ENCODE data around the gene JMJD4.
A peak's percentile ranks its signal among the peaks of the same experiment; 100 is the strongest.

The JMJD4 gene, protein sequence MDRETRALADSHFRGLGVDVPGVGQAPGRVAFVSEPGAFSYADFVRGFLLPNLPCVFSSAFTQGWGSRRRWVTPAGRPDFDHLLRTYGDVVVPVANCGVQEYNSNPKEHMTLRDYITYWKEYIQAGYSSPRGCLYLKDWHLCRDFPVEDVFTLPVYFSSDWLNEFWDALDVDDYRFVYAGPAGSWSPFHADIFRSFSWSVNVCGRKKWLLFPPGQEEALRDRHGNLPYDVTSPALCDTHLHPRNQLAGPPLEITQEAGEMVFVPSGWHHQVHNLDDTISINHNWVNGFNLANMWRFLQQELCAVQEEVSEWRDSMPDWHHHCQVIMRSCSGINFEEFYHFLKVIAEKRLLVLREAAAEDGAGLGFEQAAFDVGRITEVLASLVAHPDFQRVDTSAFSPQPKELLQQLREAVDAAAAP

DNA sequence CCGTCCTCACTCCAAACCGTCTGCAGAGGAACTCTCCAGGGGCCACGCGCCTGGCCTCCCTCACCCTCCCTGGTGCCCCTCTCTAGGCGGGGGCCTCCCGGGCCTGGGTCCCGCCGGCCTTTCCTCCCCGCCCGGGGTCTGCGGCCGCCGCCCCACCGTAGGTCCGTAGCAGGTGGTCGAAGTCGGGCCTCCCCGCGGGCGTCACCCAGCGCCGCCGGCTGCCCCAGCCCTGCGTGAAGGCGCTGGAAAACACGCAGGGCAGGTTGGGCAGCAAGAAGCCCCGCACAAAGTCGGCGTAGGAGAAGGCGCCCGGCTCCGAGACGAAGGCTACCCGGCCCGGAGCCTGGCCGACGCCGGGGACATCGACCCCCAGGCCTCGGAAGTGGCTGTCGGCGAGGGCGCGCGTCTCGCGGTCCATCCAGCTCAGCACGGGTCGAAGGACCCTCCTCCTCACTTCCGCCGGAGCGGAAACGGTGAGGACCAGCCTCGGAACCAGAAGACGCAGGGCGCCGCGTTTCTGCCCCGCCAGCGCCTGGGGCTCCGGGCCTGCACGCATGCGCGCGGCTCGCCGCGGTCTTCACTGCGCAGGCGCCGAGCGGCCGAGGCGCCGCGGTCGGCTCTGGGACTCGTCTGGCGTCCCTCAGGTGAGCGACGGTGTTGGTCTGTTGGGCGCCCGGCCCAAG is at the start of gene JMJD4, which contains the start of gene SNAP47:
Gene JMJD4 (minus strand): TSS at position 447 of the 683 bp plus-strand sequence. CDS start 29 bp downstream, at position 418.
Gene SNAP47 (plus strand): TSS at position 580 of the 683 bp plus-strand sequence. CDS start 12,302 bp downstream, outside the sequence.
- H3K4me3 ChIP-seq (ENCODE audit: low read depth in 1 of 5, low read length in 5 of 5), result peak within 1 kb of the TSS; percentile 74 to 93 (median 87)
- peaks cover 0 to 36% (median 26%) of the 10 kb centered on the region in 5 donors for H3K4me1 ChIP-seq (ENCODE audit: control insufficient read depth in 5 of 5, insufficient read depth in 5 of 5, low read length in 5 of 5)
- peaks cover 0 to 35% (median 23%) of the 10 kb centered on the region in 5 donors for H3K36me3 ChIP-seq (ENCODE audit: control insufficient read depth in 5 of 5, insufficient read depth in 5 of 5, low read length in 5 of 5)
- H3K27me3 ChIP-seq (ENCODE audit: control insufficient read depth in 5 of 5, insufficient read depth in 4 of 5, low read length in 5 of 5), result no peaks in the 10 kb centered on the region
- no peaks in the 10 kb centered on the region for H3K9me3 ChIP-seq (ENCODE audit: control insufficient read depth in 5 of 5, low read length in 5 of 5)
- H3K27ac ChIP-seq (ENCODE audit: low read depth, low read length), result peak within 1 kb of the TSS; percentile 72
- H3K9ac ChIP-seq (ENCODE audit: low read length in 5 of 5), result peak within 1 kb of the TSS; percentile 73 to 88 (median 82)

DNA sequence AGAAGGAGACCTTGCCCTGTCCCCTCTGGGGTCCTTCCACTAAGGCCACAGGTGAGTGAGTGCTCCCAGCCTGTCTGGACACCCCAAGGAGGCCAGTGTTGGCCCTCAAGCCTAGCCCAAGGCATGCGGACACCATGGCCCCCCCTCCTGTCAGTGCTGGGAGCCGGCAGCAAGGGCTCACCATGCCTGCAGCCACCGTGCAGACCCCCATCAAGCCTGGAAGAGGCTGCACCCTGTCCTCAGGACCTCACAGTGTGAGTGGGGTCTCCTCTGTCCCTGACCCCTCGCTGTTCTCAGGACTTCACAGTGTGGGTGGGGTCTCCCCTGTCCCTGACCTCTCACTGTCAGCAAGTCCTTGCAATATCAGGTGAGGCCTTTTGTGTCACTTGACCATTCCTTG is 47.1 kb upstream of the JMJD4 start:
- Histone ChIP-seq H3K27ac (ENCODE audit: low read depth, low read length) (no peak overlapping the region), H3K36me3 (ENCODE audit: control insufficient read depth in 5 of 5, insufficient read depth in 5 of 5, low read length in 5 of 5) (peaks cover 0 to 36% (median 22%) of the 10 kb centered on the region in 5 donors), H3K9me3 (ENCODE audit: control insufficient read depth in 5 of 5, low read length in 5 of 5) (no peaks in the 10 kb centered on the region), H3K9ac (ENCODE audit: low read length in 5 of 5) (no peak overlapping the region), H3K4me3 (ENCODE audit: low read depth in 1 of 5, low read length in 5 of 5) (no peak overlapping the region), H3K27me3 (ENCODE audit: control insufficient read depth in 5 of 5, insufficient read depth in 4 of 5, low read length in 5 of 5) (peaks cover 0 to 11% (median 0%) of the 10 kb centered on the region in 5 donors), H3K4me1 (ENCODE audit: control insufficient read depth in 5 of 5, insufficient read depth in 5 of 5, low read length in 5 of 5) (peaks cover 1 to 17% (median 12%) of the 10 kb centered on the region in 5 donors)

DNA sequence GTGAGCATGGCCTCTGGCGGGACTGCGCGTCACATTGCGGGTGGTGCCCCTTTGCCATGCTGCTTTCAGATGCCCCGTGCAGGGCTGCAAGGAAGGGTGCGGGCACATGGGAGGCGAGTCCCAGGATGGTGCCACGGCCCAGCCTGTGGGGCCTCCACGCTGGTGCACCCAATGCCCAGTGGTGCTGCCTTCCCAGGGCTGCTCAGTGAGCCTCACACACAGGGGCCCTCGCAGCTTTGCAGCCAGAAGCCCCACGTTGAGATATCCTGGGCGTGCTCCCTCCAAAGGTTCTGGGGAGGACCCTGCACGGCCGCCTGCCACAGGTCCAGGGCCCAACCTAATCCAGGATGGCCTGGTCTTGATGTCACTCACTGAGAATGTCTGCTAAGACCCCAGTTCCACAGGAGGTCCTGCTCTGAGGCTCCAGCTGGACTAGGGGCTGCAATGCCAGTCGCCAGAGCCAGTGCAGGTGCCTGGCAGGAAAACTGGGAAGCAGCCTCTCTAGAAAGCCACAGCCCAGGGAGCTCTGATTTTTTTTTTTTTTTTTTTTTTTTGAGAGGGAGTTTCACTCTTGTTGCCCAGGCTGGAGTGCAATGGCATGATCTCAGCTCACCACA is 46.3 kb upstream of the JMJD4 start:
- H3K9ac ChIP-seq (ENCODE audit: low read length in 5 of 5), result no peak overlapping the region
- no peak overlapping the region for H3K27ac ChIP-seq (ENCODE audit: low read depth, low read length)
- peaks cover 0 to 9% (median 4%) of the 10 kb centered on the region in 5 donors for H3K4me1 ChIP-seq (ENCODE audit: control insufficient read depth in 5 of 5, insufficient read depth in 5 of 5, low read length in 5 of 5)
- H3K36me3 ChIP-seq (ENCODE audit: control insufficient read depth in 5 of 5, insufficient read depth in 5 of 5, low read length in 5 of 5), result peaks cover 0 to 41% (median 25%) of the 10 kb centered on the region in 5 donors
- H3K4me3 ChIP-seq (ENCODE audit: low read depth in 1 of 5, low read length in 5 of 5), result no peak overlapping the region
- no peaks in the 10 kb centered on the region for H3K9me3 ChIP-seq (ENCODE audit: control insufficient read depth in 5 of 5, low read length in 5 of 5)
- peaks cover 0 to 9% (median 0%) of the 10 kb centered on the region in 5 donors for H3K27me3 ChIP-seq (ENCODE audit: control insufficient read depth in 5 of 5, insufficient read depth in 4 of 5, low read length in 5 of 5)

DNA sequence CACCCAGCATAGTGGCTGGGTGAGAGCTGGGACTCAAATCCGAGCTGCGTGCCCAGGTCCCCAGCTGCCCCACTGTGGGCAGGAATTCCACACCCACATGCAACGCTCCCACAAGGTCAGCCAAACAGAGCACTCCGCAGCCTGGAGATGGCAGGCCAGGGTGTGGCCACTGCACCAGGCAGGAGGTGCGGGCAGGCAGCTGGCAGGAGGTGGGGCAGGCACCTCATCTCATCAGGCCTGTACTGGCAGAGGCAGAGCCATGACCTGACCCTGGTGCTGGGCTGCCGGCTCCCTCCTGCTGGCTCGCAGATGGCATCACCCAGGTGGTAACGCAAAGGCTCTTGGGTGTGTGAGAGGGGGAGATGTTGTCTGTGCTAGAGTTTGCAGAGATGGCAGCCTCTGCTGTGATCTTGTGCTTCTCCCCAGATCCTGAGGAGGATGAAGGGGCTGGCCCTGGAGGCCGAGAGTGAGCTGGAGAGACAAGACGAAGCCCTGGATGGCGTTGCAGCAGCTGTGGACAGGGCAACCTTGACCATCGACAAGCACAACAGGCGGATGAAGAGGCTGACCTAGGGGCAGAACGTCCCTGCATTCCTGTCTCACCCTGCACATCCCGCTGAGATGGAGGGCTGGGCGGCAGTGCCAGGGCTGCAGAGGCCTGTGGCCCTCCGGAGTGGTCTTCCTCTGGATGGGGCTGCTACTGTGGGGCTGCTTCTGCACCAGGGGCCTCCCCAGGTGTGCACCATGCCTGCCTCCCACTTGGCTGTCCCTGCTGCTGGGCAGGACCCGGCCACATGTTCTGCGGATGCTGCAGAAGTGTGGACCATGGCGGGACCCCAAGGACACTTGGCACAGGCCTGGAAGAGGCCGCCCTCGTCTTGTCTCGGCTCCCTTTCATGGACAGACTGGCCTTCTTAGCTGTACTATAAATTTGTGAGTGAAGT is 45.3 kb upstream of the JMJD4 start:
- H3K9me3 ChIP-seq (ENCODE audit: control insufficient read depth in 5 of 5, low read length in 5 of 5), result no peaks in the 10 kb centered on the region
- peaks cover 0 to 52% (median 29%) of the 10 kb centered on the region in 5 donors for H3K36me3 ChIP-seq (ENCODE audit: control insufficient read depth in 5 of 5, insufficient read depth in 5 of 5, low read length in 5 of 5)
- no peak overlapping the region for H3K27ac ChIP-seq (ENCODE audit: low read depth, low read length)
- no peak overlapping the region for H3K9ac ChIP-seq (ENCODE audit: low read length in 5 of 5)
- no peak overlapping the region for H3K4me3 ChIP-seq (ENCODE audit: low read depth in 1 of 5, low read length in 5 of 5)
- peaks cover 0 to 5% (median under 1%) of the 10 kb centered on the region in 5 donors for H3K4me1 ChIP-seq (ENCODE audit: control insufficient read depth in 5 of 5, insufficient read depth in 5 of 5, low read length in 5 of 5)
- no peaks in the 10 kb centered on the region for H3K27me3 ChIP-seq (ENCODE audit: control insufficient read depth in 5 of 5, insufficient read depth in 4 of 5, low read length in 5 of 5)

DNA sequence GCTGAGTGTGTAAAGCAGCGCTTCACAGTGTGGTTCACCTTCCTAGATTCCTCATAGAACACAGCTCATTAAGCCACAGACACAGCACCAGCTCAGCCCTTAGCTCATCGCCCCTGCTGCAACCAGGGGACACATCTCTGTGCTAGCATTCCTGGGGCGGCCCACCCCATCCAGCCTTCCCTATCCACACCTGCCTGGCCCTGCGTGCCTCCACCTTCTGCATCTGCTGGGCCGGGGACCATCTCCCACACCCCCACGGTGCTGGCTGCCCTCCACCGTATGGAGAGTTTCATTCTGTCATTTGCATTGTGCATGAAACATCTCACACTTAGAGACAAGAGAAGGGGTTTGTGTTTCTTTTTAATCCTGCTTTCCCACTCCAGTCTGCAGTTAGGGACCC is 44.6 kb upstream of the JMJD4 start:
- Histone ChIP-seq H3K4me1 (ENCODE audit: control insufficient read depth in 5 of 5, insufficient read depth in 5 of 5, low read length in 5 of 5) (peaks cover 0 to 11% (median 8%) of the 10 kb centered on the region in 5 donors), H3K9me3 (ENCODE audit: control insufficient read depth in 5 of 5, low read length in 5 of 5) (no peaks in the 10 kb centered on the region), H3K27me3 (ENCODE audit: control insufficient read depth in 5 of 5, insufficient read depth in 4 of 5, low read length in 5 of 5) (no peaks in the 10 kb centered on the region), H3K9ac (ENCODE audit: low read length in 5 of 5) (no peak overlapping the region), H3K27ac (ENCODE audit: low read depth, low read length) (no peak overlapping the region), H3K4me3 (ENCODE audit: low read depth in 1 of 5, low read length in 5 of 5) (no peak overlapping the region), H3K36me3 (ENCODE audit: control insufficient read depth in 5 of 5, insufficient read depth in 5 of 5, low read length in 5 of 5) (peaks cover 0 to 57% (median 31%) of the 10 kb centered on the region in 5 donors)

DNA sequence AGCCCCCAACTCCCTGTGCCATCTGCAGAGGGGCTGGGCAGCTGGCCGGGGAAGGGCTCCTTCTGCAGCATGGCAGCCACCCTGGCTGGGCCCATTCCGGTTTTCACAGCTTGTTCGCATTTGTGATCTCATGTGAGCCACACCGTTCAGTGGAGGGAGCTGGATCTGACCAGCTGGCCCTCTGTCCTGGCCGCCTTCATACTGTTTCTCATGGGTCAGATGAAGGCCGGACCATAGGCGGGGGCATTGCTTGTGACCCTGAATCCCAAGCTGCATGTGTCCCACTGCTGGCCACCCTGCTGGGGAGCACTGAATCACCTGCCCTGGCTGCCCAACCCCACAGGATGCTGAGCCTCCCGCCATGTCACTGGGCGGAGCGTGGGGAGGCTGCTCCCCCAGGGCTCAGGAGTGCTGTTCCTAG is 43.9 kb upstream of the JMJD4 start:
- H3K9ac ChIP-seq (ENCODE audit: low read length in 5 of 5), result no peak overlapping the region
- H3K27me3 ChIP-seq (ENCODE audit: control insufficient read depth in 5 of 5, insufficient read depth in 4 of 5, low read length in 5 of 5), result no peaks in the 10 kb centered on the region
- H3K9me3 ChIP-seq (ENCODE audit: control insufficient read depth in 5 of 5, low read length in 5 of 5), result no peaks in the 10 kb centered on the region
- peaks cover 0 to 60% (median 33%) of the 10 kb centered on the region in 5 donors for H3K36me3 ChIP-seq (ENCODE audit: control insufficient read depth in 5 of 5, insufficient read depth in 5 of 5, low read length in 5 of 5)
- H3K4me3 ChIP-seq (ENCODE audit: low read depth in 1 of 5, low read length in 5 of 5), result no peak overlapping the region
- H3K4me1 ChIP-seq (ENCODE audit: control insufficient read depth in 5 of 5, insufficient read depth in 5 of 5, low read length in 5 of 5), result peaks cover 0 to 11% (median 9%) of the 10 kb centered on the region in 5 donors
- H3K27ac ChIP-seq (ENCODE audit: low read depth, low read length), result no peak overlapping the region

DNA sequence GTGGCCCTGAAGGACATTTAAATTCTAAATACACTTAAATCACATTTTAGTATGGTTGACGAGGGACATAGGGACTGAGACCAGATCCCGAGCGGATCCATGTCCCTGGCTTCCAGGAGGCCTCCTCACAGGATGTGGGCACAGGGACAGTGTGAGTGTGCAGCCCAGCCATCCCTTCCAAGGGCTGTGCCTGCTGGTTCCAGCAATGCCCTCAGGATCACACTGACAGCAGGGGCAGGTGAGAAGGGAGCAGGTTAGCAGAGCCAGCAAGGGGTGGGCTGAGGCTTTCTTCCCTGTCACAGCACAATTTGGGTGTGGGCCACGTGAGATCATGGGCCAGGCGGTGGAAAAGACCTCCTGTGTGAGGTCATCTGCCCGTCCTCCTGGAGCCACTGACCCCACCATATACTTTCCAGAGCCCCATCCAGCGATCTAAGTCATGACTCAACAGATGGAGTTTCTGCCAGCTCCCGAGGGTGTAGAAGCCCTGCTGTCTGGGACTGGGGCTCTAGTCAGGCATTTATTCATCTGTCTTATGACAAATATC is 43.4 kb upstream of the JMJD4 start:
- no peaks in the 10 kb centered on the region for H3K27me3 ChIP-seq (ENCODE audit: control insufficient read depth in 5 of 5, insufficient read depth in 4 of 5, low read length in 5 of 5)
- no peak overlapping the region for H3K9ac ChIP-seq (ENCODE audit: low read length in 5 of 5)
- H3K4me3 ChIP-seq (ENCODE audit: low read depth in 1 of 5, low read length in 5 of 5), result no peak overlapping the region
- H3K27ac ChIP-seq (ENCODE audit: low read depth, low read length), result no peak overlapping the region
- H3K9me3 ChIP-seq (ENCODE audit: control insufficient read depth in 5 of 5, low read length in 5 of 5), result no peaks in the 10 kb centered on the region
- H3K4me1 ChIP-seq (ENCODE audit: control insufficient read depth in 5 of 5, insufficient read depth in 5 of 5, low read length in 5 of 5), result peaks cover 0 to 11% (median 9%) of the 10 kb centered on the region in 5 donors
- peaks cover 0 to 60% (median 37%) of the 10 kb centered on the region in 5 donors for H3K36me3 ChIP-seq (ENCODE audit: control insufficient read depth in 5 of 5, insufficient read depth in 5 of 5, low read length in 5 of 5)

DNA sequence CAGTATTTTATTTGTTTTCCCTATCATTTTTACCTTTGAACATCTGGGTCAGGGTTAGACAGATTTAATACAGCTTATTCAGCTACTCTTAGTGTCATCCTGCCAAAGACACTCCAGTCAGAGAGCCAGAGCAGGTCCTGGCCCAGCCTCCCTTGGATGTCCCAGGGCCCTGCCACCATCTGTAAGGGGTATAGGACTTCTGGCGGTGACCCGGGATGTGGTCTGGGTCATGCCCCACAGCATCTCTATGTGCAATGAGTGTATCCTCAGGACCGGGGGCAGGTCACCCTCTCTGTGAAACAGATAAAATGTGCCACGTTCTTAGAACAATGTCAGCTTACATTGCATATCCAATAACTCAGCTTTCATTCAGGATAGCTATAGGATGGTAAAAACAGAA is 42.5 kb upstream of the JMJD4 start:
- peaks cover 0 to 60% (median 38%) of the 10 kb centered on the region in 5 donors for H3K36me3 ChIP-seq (ENCODE audit: control insufficient read depth in 5 of 5, insufficient read depth in 5 of 5, low read length in 5 of 5)
- H3K27ac ChIP-seq (ENCODE audit: low read depth, low read length), result no peak overlapping the region
- H3K4me1 ChIP-seq (ENCODE audit: control insufficient read depth in 5 of 5, insufficient read depth in 5 of 5, low read length in 5 of 5), result peaks cover 0 to 11% (median 9%) of the 10 kb centered on the region in 5 donors
- H3K4me3 ChIP-seq (ENCODE audit: low read depth in 1 of 5, low read length in 5 of 5), result no peak overlapping the region
- H3K9me3 ChIP-seq (ENCODE audit: control insufficient read depth in 5 of 5, low read length in 5 of 5), result no peaks in the 10 kb centered on the region
- H3K27me3 ChIP-seq (ENCODE audit: control insufficient read depth in 5 of 5, insufficient read depth in 4 of 5, low read length in 5 of 5), result no peaks in the 10 kb centered on the region
- no peak overlapping the region for H3K9ac ChIP-seq (ENCODE audit: low read length in 5 of 5)

DNA sequence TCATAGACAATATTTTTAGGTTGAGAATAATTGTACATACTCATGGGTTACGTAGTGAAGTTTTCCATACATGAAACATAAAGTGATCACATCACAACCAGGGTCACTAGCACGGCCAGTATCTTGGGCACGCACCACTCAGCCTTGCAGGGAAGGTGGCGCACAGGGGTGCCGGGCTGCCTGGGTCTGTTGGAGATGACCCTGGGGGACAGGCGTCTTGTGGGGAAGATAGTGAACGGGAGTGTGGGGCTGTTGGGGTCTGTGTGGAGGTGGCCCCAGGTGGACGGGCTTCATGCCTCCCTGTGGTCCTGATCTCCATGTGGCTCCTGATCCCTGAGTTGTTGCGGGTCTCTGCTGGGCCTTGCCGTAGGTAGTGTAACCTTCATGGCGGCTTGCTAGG is 42.1 kb upstream of the JMJD4 start:
- Histone ChIP-seq H3K27me3 (ENCODE audit: control insufficient read depth in 5 of 5, insufficient read depth in 4 of 5, low read length in 5 of 5) (no peaks in the 10 kb centered on the region), H3K36me3 (ENCODE audit: control insufficient read depth in 5 of 5, insufficient read depth in 5 of 5, low read length in 5 of 5) (peaks cover 0 to 60% (median 34%) of the 10 kb centered on the region in 5 donors), H3K9me3 (ENCODE audit: control insufficient read depth in 5 of 5, low read length in 5 of 5) (no peaks in the 10 kb centered on the region), H3K4me3 (ENCODE audit: low read depth in 1 of 5, low read length in 5 of 5) (no peak overlapping the region), H3K4me1 (ENCODE audit: control insufficient read depth in 5 of 5, insufficient read depth in 5 of 5, low read length in 5 of 5) (peaks cover 0 to 11% (median 9%) of the 10 kb centered on the region in 5 donors), H3K27ac (ENCODE audit: low read depth, low read length) (no peak overlapping the region), H3K9ac (ENCODE audit: low read length in 5 of 5) (no peak overlapping the region)

Measured in subcutaneous abdominal adipose tissue (tissue), 5 donors.